Gastrocnemius medialis (tissue), 4 donors: ENCODE data around the gene RASSF4.
A peak's percentile ranks its signal among the peaks of the same experiment; 100 is the strongest.

Experiments used
- CTCF ChIP-seq, 5 experiments: fragments of 450-650 bp in 3 of 5; fragments of 200-600 bp in 2 of 5; sonication (generic) in 2 of 5; IDR thresholded peaks in 4 of 5; conservative IDR thresholded peaks in 1 of 5; 1 replicate in 4 of 5; 2 replicates in 1 of 5; pipeline ENCODE4 v1.5.1; 2016 to 2019; ENCODE audit warnings: antibody characterized with exemption in 5 of 5, mild to moderate bottlenecking in 3 of 5, moderate library complexity in 3 of 5
- POLR2A ChIP-seq, 2 donors: fragments of 450-650 bp; IDR thresholded peaks; one replicate each; pipeline ENCODE4 v1.6.1; 2017; ENCODE audit warnings: antibody characterized with exemption in 2 of 2, mild to moderate bottlenecking in 2 of 2, moderate library complexity in 2 of 2

- TF ChIP-seq CTCF (IDR thresholded peaks at IDR 0.05 in 4 of 5, conservative IDR thresholded peaks at IDR 0.05 in 1 of 5) = peak in 1 of 5 experiments; percentile 23
- TF ChIP-seq POLR2A (IDR thresholded peaks at IDR 0.05) = peak; percentile 84 to 92
These were observed at the start of gene RASSF4 for GRCh38 chr10:44959247-44960087.
